Measurements from ENCODE around the gene CAPN9. TPM values are rescaled to one million over a fixed set of nuclear protein-coding genes. Genes with fewer than 3 reads are reported as not detected.

CAPN9 gene
- total RNA-seq, 6 experiments from 2014 or later: not detected

- TF ChIP-seq CTCF (IDR thresholded peaks at IDR 0.05): no peak
- Mint-ChIP-seq H3K4me1 (ENCODE audit: low read depth) (peaks cover 8% of the 10 kb centered on the region), H3K9me3 (no peaks in the 10 kb centered on the region), H3K27ac (no peak overlapping the region), H3K36me3 (ENCODE audit: low read depth) (no peaks in the 10 kb centered on the region), H3K4me3 (no peak overlapping the region), H3K27me3 (ENCODE audit: insufficient read depth) (peaks cover 29% of the 10 kb centered on the region)
- DNase-seq: no peak
Measured at GRCh38 chr1:230708631-230709580, 38.3 kb upstream of the CAPN9 start.

GRCh38 chr1:230709619-230710542 is 37.3 kb upstream of the CAPN9 start:
- Mint-ChIP-seq H3K27me3 (ENCODE audit: insufficient read depth) (peaks cover 27% of the 10 kb centered on the region), H3K27ac (no peak overlapping the region), H3K36me3 (ENCODE audit: low read depth) (no peaks in the 10 kb centered on the region), H3K4me1 (ENCODE audit: low read depth) (peaks cover 14% of the 10 kb centered on the region), H3K4me3 (no peak overlapping the region), H3K9me3 (no peaks in the 10 kb centered on the region)
- DNase-seq: no peak
- TF ChIP-seq CTCF (IDR thresholded peaks at IDR 0.05): no peak

- Mint-ChIP-seq H3K27ac (no peak overlapping the region), H3K4me3 (no peak overlapping the region), H3K4me1 (ENCODE audit: low read depth) (peaks cover 14% of the 10 kb centered on the region), H3K27me3 (ENCODE audit: insufficient read depth) (peaks cover 23% of the 10 kb centered on the region), H3K36me3 (ENCODE audit: low read depth) (no peaks in the 10 kb centered on the region), H3K9me3 (no peaks in the 10 kb centered on the region)
- no peak for TF ChIP-seq CTCF (IDR thresholded peaks at IDR 0.05)
- DNase-seq: no peak
Measured at GRCh38 chr1:230710543-230710904, 36.7 kb upstream of the CAPN9 start.

- peaks cover 14% of the 10 kb centered on the region for H3K4me1 Mint-ChIP-seq (ENCODE audit: low read depth)
- H3K36me3 Mint-ChIP-seq (ENCODE audit: low read depth): no peaks in the 10 kb centered on the region
- no peak overlapping the region for H3K4me3 Mint-ChIP-seq
- DNase-seq: no peak
- H3K27ac Mint-ChIP-seq: no peak overlapping the region
- TF ChIP-seq CTCF (IDR thresholded peaks at IDR 0.05): no peak
- peaks cover 23% of the 10 kb centered on the region for H3K27me3 Mint-ChIP-seq (ENCODE audit: insufficient read depth)
- H3K9me3 Mint-ChIP-seq: no peaks in the 10 kb centered on the region
Measured at GRCh38 chr1:230711245-230711644, 35.9 kb upstream of the CAPN9 start.

GRCh38 chr1:230712470-230712942 is 34.7 kb upstream of the CAPN9 start:
- Mint-ChIP-seq H3K27me3 (ENCODE audit: insufficient read depth) (peaks cover 21% of the 10 kb centered on the region), H3K36me3 (ENCODE audit: low read depth) (no peaks in the 10 kb centered on the region), H3K27ac (no peak overlapping the region), H3K9me3 (no peaks in the 10 kb centered on the region), H3K4me1 (ENCODE audit: low read depth) (peaks cover 14% of the 10 kb centered on the region), H3K4me3 (no peak overlapping the region)
- TF ChIP-seq CTCF (IDR thresholded peaks at IDR 0.05): no peak
- no peak for DNase-seq

Data from HFFc6 (cell line).